Measurements from ENCODE around the gene TTBK1. TPM values are rescaled to one million over a fixed set of nuclear protein-coding genes. Genes with fewer than 3 reads are reported as not detected.

Gene TTBK1
- total RNA-seq, 1 experiment from 2014 or later = 0.68 TPM

GRCh38 chr6:43297644-43298564 lies 54.6 kb downstream of the TTBK1 start, which contains the start of gene SLC22A7:
Gene SLC22A7, plus strand, starts transcription at chr6:43298260. Its CDS starts 99 bp downstream, at chr6:43298359.
- CTCF ChIA-PET = interaction anchor here (1.1 to 5.2 kb wide), 8 partner anchors 10 to 198 kb away, joined by 3 to 49 read pairs (median 7); partner anchors contain the start of genes CRIP3 and DNPH1
- no peak within 1 kb of the TSS for H3K27ac Mint-ChIP-seq
- POLR2A ChIA-PET = interaction anchor here (1.4 to 1.9 kb wide), 3 partner anchors 8 to 11 kb away, joined by 5 to 9 read pairs (median 8); partner anchors contain the start of gene CRIP3
- ATAC-seq (no peak), DNase-seq (ENCODE audit: low spot score) (no peak)
- H3K9me3 Mint-ChIP-seq = no peaks in the 10 kb centered on the region
- no peak within 1 kb of the TSS for H3K4me3 Mint-ChIP-seq
- no peaks in the 10 kb centered on the region for H3K36me3 Mint-ChIP-seq
- TF ChIP-seq HMGXB4 (CRISPR knock-in tag; IDR thresholded peaks at IDR 0.05) (no peak), IRF1 (CRISPR knock-in tag; IDR thresholded peaks at IDR 0.05) (no peak), ATF1 (CRISPR knock-in tag; IDR thresholded peaks at IDR 0.05) (no peak), ZNF532 (CRISPR knock-in tag; IDR thresholded peaks at IDR 0.05; ENCODE audit: borderline replicate concordance) (no peak), NR2C2 (CRISPR knock-in tag; IDR thresholded peaks at IDR 0.05) (no peak), PREB (CRISPR knock-in tag; IDR thresholded peaks at IDR 0.05; ENCODE audit: borderline replicate concordance) (no peak), NR3C1 (CRISPR knock-in tag; conservative IDR thresholded peaks at IDR 0.05; ENCODE audit: low read depth) (no peak), CBFB (CRISPR knock-in tag; IDR thresholded peaks at IDR 0.05; ENCODE audit: low read depth) (no peak), EMX1 (CRISPR knock-in tag; IDR thresholded peaks at IDR 0.05) (no peak), USF1 (CRISPR knock-in tag; IDR thresholded peaks at IDR 0.05) (no peak), ZNF138 (CRISPR knock-in tag; conservative IDR thresholded peaks at IDR 0.05) (no peak)
- peaks cover 11% of the 10 kb centered on the region for H3K4me1 Mint-ChIP-seq
- H3K27me3 Mint-ChIP-seq (ENCODE audit: low read depth) = peaks cover 5% of the 10 kb centered on the region

GRCh38 chr6:43298565-43299337 lies 55.5 kb downstream of the TTBK1 start:
- ChIA-PET POLR2A (interaction anchor here (1.6 kb wide), 1 partner anchor 9 kb away, joined by 5 read pairs; the partner anchor contains the start of gene CRIP3), CTCF (interaction anchor here (1.0 to 5.2 kb wide), 7 partner anchors 9 to 36 kb away, joined by 3 to 49 read pairs (median 7); partner anchors contain the start of gene CRIP3)
- no peaks in the 10 kb centered on the region for H3K36me3 Mint-ChIP-seq
- H3K4me3 Mint-ChIP-seq = no peak overlapping the region
- ATAC-seq (no peak), DNase-seq (ENCODE audit: low spot score) (no peak)
- H3K4me1 Mint-ChIP-seq = peaks cover 11% of the 10 kb centered on the region
- H3K27me3 Mint-ChIP-seq (ENCODE audit: low read depth) = peaks cover 5% of the 10 kb centered on the region
- H3K9me3 Mint-ChIP-seq = no peaks in the 10 kb centered on the region
- no peak overlapping the region for H3K27ac Mint-ChIP-seq
- TF ChIP-seq E2F1 (CRISPR knock-in tag; IDR thresholded peaks at IDR 0.05) (no peak), NFE2L1 (CRISPR knock-in tag; IDR thresholded peaks at IDR 0.05) (no peak), ZNF281 (CRISPR knock-in tag; IDR thresholded peaks at IDR 0.05) (no peak), MXD4 (CRISPR knock-in tag; IDR thresholded peaks at IDR 0.05; ENCODE audit: borderline replicate concordance) (no peak), E2F5 (CRISPR knock-in tag; IDR thresholded peaks at IDR 0.05) (no peak), IRF2 (CRISPR knock-in tag; IDR thresholded peaks at IDR 0.05; ENCODE audit: borderline replicate concordance, low read depth) (no peak), CBFB (CRISPR knock-in tag; IDR thresholded peaks at IDR 0.05; ENCODE audit: low read depth) (no peak)

All from WTC11 (cell line).